Liver (tissue), 3 donors: ENCODE measurements around the gene CFAP221.

Source experiments
- EGR1 ChIP-seq, 2 donors: IDR thresholded peaks; 2 replicates each; pipeline ENCODE4 v1.6.1; 2016 to 2018; ENCODE audit warnings: antibody characterized with exemption in 2 of 2, low read depth in 2 of 2
- FOXA1 ChIP-seq: IDR thresholded peaks from 2 replicates; pipeline ENCODE4 v1.6.1; 2016; ENCODE audit warnings: antibody characterized with exemption
- GABPA ChIP-seq, 2 donors: IDR thresholded peaks in 1 of 2; conservative IDR thresholded peaks in 1 of 2; 2 replicates each; pipeline ENCODE4 v1.6.1; 2016; ENCODE audit warnings: antibody characterized with exemption in 2 of 2, mild to moderate bottlenecking in 1 of 2, moderate library complexity in 1 of 2
- JUND ChIP-seq, 2 donors: IDR thresholded peaks; 2 replicates each; pipeline ENCODE4 v1.6.1; 2016; ENCODE audit warnings: antibody characterized with exemption in 2 of 2
- NR2F2 ChIP-seq: IDR thresholded peaks from 2 replicates; pipeline ENCODE4 v1.6.1; 2016; ENCODE audit warnings: antibody characterized with exemption
- RXRA ChIP-seq, 2 donors: IDR thresholded peaks; 2 replicates each; pipeline ENCODE4 v1.6.1; 2017 to 2018; ENCODE audit warnings: antibody characterized with exemption in 2 of 2, mild to moderate bottlenecking in 1 of 2
- SP1 ChIP-seq: IDR thresholded peaks from 2 replicates; pipeline ENCODE4 v1.6.1; 2018; ENCODE audit warnings: antibody characterized with exemption, mild to moderate bottlenecking
- TAF1 ChIP-seq: conservative IDR thresholded peaks from 2 replicates; pipeline ENCODE4 v1.6.1; 2016; ENCODE audit warnings: antibody characterized with exemption, mild to moderate bottlenecking
- YY1 ChIP-seq: IDR thresholded peaks from 2 replicates; pipeline ENCODE4 v1.6.1; 2016; ENCODE audit warnings: antibody characterized with exemption, mild to moderate bottlenecking
- TF ChIP-seq, protein P1 (sequence below): fragments of 150-350 bp; IDR thresholded peaks from 2 replicates; pipeline ENCODE4 v1.5.1; 2017; ENCODE audit warnings: improper control_type of control experiment, low read depth, low read length; ENCODE audit not compliant: missing input control
- TF ChIP-seq, protein P2 (sequence below): IDR thresholded peaks from 2 replicates; pipeline ENCODE4 v1.6.1; 2016; ENCODE audit warnings: antibody characterized with exemption, mild to moderate bottlenecking
- TF ChIP-seq, protein P3 (sequence below): IDR thresholded peaks from 2 replicates; pipeline ENCODE4 v1.6.1; 2016; ENCODE audit warnings: antibody characterized with exemption
- TF ChIP-seq, protein P4 (sequence below): IDR thresholded peaks from 2 replicates; pipeline ENCODE4 v1.6.1; 2016; ENCODE audit warnings: antibody characterized with exemption
- donor health status: healthy.
- donor health status: healthy.

DNA sequence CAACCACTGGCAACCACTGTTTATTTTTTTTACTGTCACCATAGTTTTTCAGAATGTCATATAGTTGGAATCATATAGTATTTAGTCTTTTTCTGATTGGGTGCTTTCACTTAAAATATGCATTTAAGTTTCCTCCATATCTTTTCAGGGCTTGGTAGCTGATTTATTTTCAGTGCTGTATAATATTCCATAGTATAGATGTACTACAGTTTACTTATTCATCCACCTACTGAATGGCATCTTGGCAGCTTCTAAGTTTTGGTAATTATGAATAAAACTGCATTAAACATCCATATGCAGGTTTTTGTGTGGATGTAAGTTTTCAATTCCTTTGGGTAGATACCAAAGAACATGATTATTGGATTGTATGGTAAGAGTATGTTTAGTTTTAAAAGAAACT is 23.0 kb downstream of the CFAP221 start:
- TF ChIP-seq, protein P1, sequence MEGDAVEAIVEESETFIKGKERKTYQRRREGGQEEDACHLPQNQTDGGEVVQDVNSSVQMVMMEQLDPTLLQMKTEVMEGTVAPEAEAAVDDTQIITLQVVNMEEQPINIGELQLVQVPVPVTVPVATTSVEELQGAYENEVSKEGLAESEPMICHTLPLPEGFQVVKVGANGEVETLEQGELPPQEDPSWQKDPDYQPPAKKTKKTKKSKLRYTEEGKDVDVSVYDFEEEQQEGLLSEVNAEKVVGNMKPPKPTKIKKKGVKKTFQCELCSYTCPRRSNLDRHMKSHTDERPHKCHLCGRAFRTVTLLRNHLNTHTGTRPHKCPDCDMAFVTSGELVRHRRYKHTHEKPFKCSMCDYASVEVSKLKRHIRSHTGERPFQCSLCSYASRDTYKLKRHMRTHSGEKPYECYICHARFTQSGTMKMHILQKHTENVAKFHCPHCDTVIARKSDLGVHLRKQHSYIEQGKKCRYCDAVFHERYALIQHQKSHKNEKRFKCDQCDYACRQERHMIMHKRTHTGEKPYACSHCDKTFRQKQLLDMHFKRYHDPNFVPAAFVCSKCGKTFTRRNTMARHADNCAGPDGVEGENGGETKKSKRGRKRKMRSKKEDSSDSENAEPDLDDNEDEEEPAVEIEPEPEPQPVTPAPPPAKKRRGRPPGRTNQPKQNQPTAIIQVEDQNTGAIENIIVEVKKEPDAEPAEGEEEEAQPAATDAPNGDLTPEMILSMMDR = no peak
- no peak for TF ChIP-seq EGR1 (IDR thresholded peaks at IDR 0.05; ENCODE audit: low read depth in 2 of 2)
- no peak for TF ChIP-seq SP1
- no peak for TF ChIP-seq FOXA1
- TF ChIP-seq, protein P2, sequence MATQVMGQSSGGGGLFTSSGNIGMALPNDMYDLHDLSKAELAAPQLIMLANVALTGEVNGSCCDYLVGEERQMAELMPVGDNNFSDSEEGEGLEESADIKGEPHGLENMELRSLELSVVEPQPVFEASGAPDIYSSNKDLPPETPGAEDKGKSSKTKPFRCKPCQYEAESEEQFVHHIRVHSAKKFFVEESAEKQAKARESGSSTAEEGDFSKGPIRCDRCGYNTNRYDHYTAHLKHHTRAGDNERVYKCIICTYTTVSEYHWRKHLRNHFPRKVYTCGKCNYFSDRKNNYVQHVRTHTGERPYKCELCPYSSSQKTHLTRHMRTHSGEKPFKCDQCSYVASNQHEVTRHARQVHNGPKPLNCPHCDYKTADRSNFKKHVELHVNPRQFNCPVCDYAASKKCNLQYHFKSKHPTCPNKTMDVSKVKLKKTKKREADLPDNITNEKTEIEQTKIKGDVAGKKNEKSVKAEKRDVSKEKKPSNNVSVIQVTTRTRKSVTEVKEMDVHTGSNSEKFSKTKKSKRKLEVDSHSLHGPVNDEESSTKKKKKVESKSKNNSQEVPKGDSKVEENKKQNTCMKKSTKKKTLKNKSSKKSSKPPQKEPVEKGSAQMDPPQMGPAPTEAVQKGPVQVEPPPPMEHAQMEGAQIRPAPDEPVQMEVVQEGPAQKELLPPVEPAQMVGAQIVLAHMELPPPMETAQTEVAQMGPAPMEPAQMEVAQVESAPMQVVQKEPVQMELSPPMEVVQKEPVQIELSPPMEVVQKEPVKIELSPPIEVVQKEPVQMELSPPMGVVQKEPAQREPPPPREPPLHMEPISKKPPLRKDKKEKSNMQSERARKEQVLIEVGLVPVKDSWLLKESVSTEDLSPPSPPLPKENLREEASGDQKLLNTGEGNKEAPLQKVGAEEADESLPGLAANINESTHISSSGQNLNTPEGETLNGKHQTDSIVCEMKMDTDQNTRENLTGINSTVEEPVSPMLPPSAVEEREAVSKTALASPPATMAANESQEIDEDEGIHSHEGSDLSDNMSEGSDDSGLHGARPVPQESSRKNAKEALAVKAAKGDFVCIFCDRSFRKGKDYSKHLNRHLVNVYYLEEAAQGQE = no peak
- TF ChIP-seq NR2F2 = no peak
- TF ChIP-seq, protein P3, sequence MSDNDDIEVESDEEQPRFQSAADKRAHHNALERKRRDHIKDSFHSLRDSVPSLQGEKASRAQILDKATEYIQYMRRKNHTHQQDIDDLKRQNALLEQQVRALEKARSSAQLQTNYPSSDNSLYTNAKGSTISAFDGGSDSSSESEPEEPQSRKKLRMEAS = no peak
- no peak for TF ChIP-seq GABPA (IDR thresholded peaks at IDR 0.05 in 1 of 2, conservative IDR thresholded peaks at IDR 0.05 in 1 of 2)
- no peak for TF ChIP-seq YY1
- TF ChIP-seq, protein P4, sequence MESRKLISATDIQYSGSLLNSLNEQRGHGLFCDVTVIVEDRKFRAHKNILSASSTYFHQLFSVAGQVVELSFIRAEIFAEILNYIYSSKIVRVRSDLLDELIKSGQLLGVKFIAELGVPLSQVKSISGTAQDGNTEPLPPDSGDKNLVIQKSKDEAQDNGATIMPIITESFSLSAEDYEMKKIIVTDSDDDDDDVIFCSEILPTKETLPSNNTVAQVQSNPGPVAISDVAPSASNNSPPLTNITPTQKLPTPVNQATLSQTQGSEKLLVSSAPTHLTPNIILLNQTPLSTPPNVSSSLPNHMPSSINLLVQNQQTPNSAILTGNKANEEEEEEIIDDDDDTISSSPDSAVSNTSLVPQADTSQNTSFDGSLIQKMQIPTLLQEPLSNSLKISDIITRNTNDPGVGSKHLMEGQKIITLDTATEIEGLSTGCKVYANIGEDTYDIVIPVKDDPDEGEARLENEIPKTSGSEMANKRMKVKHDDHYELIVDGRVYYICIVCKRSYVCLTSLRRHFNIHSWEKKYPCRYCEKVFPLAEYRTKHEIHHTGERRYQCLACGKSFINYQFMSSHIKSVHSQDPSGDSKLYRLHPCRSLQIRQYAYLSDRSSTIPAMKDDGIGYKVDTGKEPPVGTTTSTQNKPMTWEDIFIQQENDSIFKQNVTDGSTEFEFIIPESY = no peak
- no peak for TF ChIP-seq TAF1
- TF ChIP-seq RXRA (IDR thresholded peaks at IDR 0.05) = no peak
- TF ChIP-seq JUND (IDR thresholded peaks at IDR 0.05) = no peak
